ENCODE results near the gene SOCS7.

- TF ChIP-seq POLR2A (IDR thresholded peaks at IDR 0.05; ENCODE audit: low read depth, low read length) (no peak), POLR2AphosphoS5 (IDR thresholded peaks at IDR 0.05; ENCODE audit: low read depth, low read length) (no peak)
These were observed 89.9 kb downstream of the SOCS7 start for GRCh38 chr17:38441429-38442061.
